B cell (primary cell): Measurements from ENCODE around the gene KPNA3. TPM values are rescaled to one million over a fixed set of nuclear protein-coding genes. Genes with fewer than 3 reads are reported as not detected.

Source experiments
- ATAC-seq: fragments of 200-7000 bp; cut with Tn5 transposase; one replicate; pipeline ENCODE4 v1.10.0; 2021; ENCODE audit warnings: low read depth, mild to moderate bottlenecking, moderate number of reproducible peaks, moderate library complexity
- CTCF ChIA-PET: fragments of 350-600 bp; sonication (Branson Sonifier 250); formaldehyde crosslinking; loops from one replicate; lab custom pipeline; 2021; ENCODE audit warnings: antibody characterized with exemption, inconsistent platforms; lab: Charles Lee
- POLR2A ChIA-PET: fragments of 350-600 bp; sonication (Branson Sonifier 250); formaldehyde crosslinking; loops from one replicate; lab custom pipeline; 2021; ENCODE audit warnings: antibody characterized with exemption; lab: Charles Lee
- DNase-seq: peaks from one replicate; pipeline ENCODE4 v3.0.0; 2013
- H2AFZ ChIP-seq: 2 replicates; pipeline ENCODE4 v1.6.1; 2012; ENCODE audit warnings: mild to moderate bottlenecking, low read depth, low read length; ENCODE audit not compliant: insufficient read depth, poor library complexity, severe bottlenecking
- H3K27ac ChIP-seq, 2 donors: 1 replicate in 1 of 2; 2 replicates in 1 of 2; pipeline ENCODE4 v1.5.1; 2012 to 2013; ENCODE audit warnings: low read length in 2 of 2, mild to moderate bottlenecking in 2 of 2, moderate library complexity in 1 of 2
- H3K27me3 ChIP-seq, 4 experiments: fragments of 200-600 bp in 1 of 4; sonication (generic) in 1 of 4; replicated peaks in 1 of 4; 1 replicate in 2 of 4; 2 replicates in 2 of 4; pipeline versions ENCODE4 v1.6.1 to v1.7.0; 2013 to 2016; ENCODE audit warnings: low read length in 3 of 4, mild to moderate bottlenecking in 2 of 4, mixed read lengths in 1 of 4, moderate library complexity in 1 of 4; ENCODE audit not compliant: insufficient read depth in 4 of 4, control insufficient read depth in 3 of 4; ENCODE audit errors: control extremely low read depth in 1 of 4
- H3K36me3 ChIP-seq, 2 experiments: replicated peaks in 1 of 2; 1 replicate in 1 of 2; 2 replicates in 1 of 2; pipeline versions ENCODE4 v1.6.1 to v1.7.1; 2013; ENCODE audit warnings: low read length in 1 of 2; ENCODE audit not compliant: insufficient read depth in 2 of 2, control insufficient read depth in 1 of 2; ENCODE audit errors: control extremely low read depth in 1 of 2, extremely low read depth in 1 of 2
- H3K4me1 ChIP-seq, 2 donors: fragments of 200-600 bp in 1 of 2; sonication (generic) in 1 of 2; 1 replicate in 1 of 2; 2 replicates in 1 of 2; pipeline versions ENCODE4 v1.5.1 to v1.6.1; 2013 to 2017; ENCODE audit warnings: low read length in 2 of 2; ENCODE audit not compliant: control insufficient read depth in 2 of 2, insufficient read depth in 2 of 2
- H3K4me2 ChIP-seq: replicated peaks from 2 replicates; pipeline ENCODE3; 2012; ENCODE audit warnings: mild to moderate bottlenecking, low read depth, low read length; ENCODE audit not compliant: poor library complexity, severe bottlenecking
- H3K4me3 ChIP-seq, 5 experiments: fragments of 200-600 bp in 1 of 5; sonication (generic) in 1 of 5; 1 replicate in 3 of 5; 2 replicates in 2 of 5; pipeline versions ENCODE4 v1.5.1 to v1.7.0; 2011 to 2016; ENCODE audit warnings: low read length in 4 of 5, mild to moderate bottlenecking in 4 of 5, low read depth in 2 of 5, control low read depth in 1 of 5, moderate library complexity in 1 of 5; ENCODE audit not compliant: insufficient read depth in 1 of 5; ENCODE audit errors: control extremely low read depth in 1 of 5, extremely low read depth in 1 of 5
- H3K79me2 ChIP-seq: fragments of 200-600 bp; sonication (generic); one replicate; pipeline ENCODE4 v1.6.0; 2016; ENCODE audit warnings: low read length; ENCODE audit not compliant: control insufficient read depth, insufficient read depth
- H3K9ac ChIP-seq: fragments of 200-600 bp; sonication (generic); 2 replicates; pipeline ENCODE4 v1.6.1; 2017; ENCODE audit warnings: mild to moderate bottlenecking, low read length, moderate library complexity
- H3K9me3 ChIP-seq, 3 donors: one replicate each; pipeline versions ENCODE4 v1.6.1 to v1.7.1; 2013; ENCODE audit warnings: low read length in 2 of 3; ENCODE audit not compliant: control insufficient read depth in 2 of 3, insufficient read depth in 1 of 3; ENCODE audit errors: control extremely low read depth in 1 of 3
- H4K20me1 ChIP-seq: 2 replicates; pipeline ENCODE4 v1.6.0; 2012; ENCODE audit warnings: mild to moderate bottlenecking, low read length; ENCODE audit not compliant: insufficient read depth, control insufficient read depth, poor library complexity, severe bottlenecking
- H3K27ac Mint-ChIP-seq: one replicate; pipeline ENCODE4 v1.8.0; 2021; ENCODE audit warnings: mixed read lengths
- H3K27me3 Mint-ChIP-seq: one replicate; pipeline ENCODE4 v1.8.0; 2021; ENCODE audit warnings: mixed read lengths
- H3K4me1 Mint-ChIP-seq: one replicate; pipeline ENCODE4 v1.8.0; 2021; ENCODE audit warnings: mixed read lengths
- H3K4me3 Mint-ChIP-seq: one replicate; pipeline ENCODE4 v1.8.0; 2021; ENCODE audit warnings: mixed read lengths
- H3K9me3 Mint-ChIP-seq: one replicate; pipeline ENCODE4 v1.8.0; 2022; ENCODE audit warnings: mixed read lengths; ENCODE audit not compliant: insufficient read depth
- CTCF ChIP-seq: fragments of 200-600 bp; IDR thresholded peaks from one replicate; pipeline ENCODE4 v1.8.0; 2022; ENCODE audit warnings: antibody characterized with exemption, mild to moderate bottlenecking
- EZH2 ChIP-seq: IDR thresholded peaks from 2 replicates; pipeline ENCODE4 v1.6.1; 2012; ENCODE audit warnings: borderline replicate concordance, low read depth, mild to moderate bottlenecking, moderate library complexity, low read length; ENCODE audit not compliant: insufficient read depth, poor library complexity, severe bottlenecking
- WGBS: methylation state at CpG from one replicate; pipeline ENCODE4 v1.1.5; 2013; ENCODE audit warnings: missing lambda C conversion rate; ENCODE audit not compliant: insufficient coverage; 5-methylcytosine and 5-hydroxymethylcytosine counted together
- intact Hi-C: fragments of 100-400 bp; cut with micrococcal nuclease; formaldehyde crosslinking; loops from one replicate; pipeline ENCODE4 v1.10.0; 2022
- polyA plus RNA-seq: library from polyadenylated mRNA; depleted of rRNA; stranded (reverse); fragments of >200 nt; gene quantifications from 2 replicates; pipeline ENCODE4 v1.2.3, GENCODE V29; 2012
- total RNA-seq, 2 donors: library from RNA; stranded (reverse); fragments of 120-200 nt in 1 of 2; gene quantifications; 1 replicate in 1 of 2; 2 replicates in 1 of 2; pipeline versions ENCODE4 v1.2.3 to v1.2.4, GENCODE V29; 2013 to 2022

Gene KPNA3
- total and polyA plus RNA-seq, 2 donors (not counting 1 experiment from before 2014, with no cell fraction given): 7.8 to 19.7 TPM

DNA sequence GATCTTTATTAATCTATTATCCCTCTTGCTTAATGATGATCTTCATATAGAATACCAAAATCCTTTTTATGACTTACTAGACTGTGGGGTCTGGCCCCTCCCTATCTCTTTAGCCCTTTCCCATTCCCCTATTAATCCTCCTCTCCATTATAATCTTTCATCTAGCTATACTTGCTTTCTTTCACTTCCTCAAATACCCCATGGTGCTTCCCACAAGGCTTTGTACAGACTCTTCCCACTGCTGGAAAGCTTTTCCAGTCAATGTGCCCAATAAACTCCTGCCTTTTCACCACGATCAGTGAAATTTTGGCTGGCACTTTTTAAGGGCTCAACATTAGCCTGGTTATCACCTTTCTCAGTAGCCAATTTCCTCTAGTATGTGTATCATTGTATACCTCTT, 98.0 kb downstream of the KPNA3 start:
- Histone ChIP-seq H4K20me1 (no peaks in the 10 kb centered on the region), H3K27me3 (no peaks in the 10 kb centered on the region), H3K79me2 (no peaks in the 10 kb centered on the region), H3K27ac (no peak overlapping the region), H3K4me2 (no peak overlapping the region), H3K36me3 (no peaks in the 10 kb centered on the region), H2AFZ (no peak overlapping the region), H3K4me3 (no peak overlapping the region), H3K4me1 (peaks cover 9 to 13% of the 10 kb centered on the region in 2 donors), H3K9me3 (no peaks in the 10 kb centered on the region), H3K9ac (no peak overlapping the region)
- Mint-ChIP-seq H3K4me3 (no peak overlapping the region), H3K9me3 (no peaks in the 10 kb centered on the region), H3K27ac (no peak overlapping the region), H3K27me3 (no peaks in the 10 kb centered on the region), H3K4me1 (peaks cover 26% of the 10 kb centered on the region)
- TF ChIP-seq EZH2 (no peak), CTCF (no peak)
- intact Hi-C loops: loop anchor here (5.0 kb wide), 2 partner anchors 52 to 67 kb away; partner anchors contain the start of gene ARL11
- POLR2A ChIA-PET: no interaction called here
- no CpG with 5 or more reads among the region's 1 CpG for WGBS
- CTCF ChIA-PET: no interaction called here
- no peak for ATAC-seq
- DNase-seq: no peak

DNA sequence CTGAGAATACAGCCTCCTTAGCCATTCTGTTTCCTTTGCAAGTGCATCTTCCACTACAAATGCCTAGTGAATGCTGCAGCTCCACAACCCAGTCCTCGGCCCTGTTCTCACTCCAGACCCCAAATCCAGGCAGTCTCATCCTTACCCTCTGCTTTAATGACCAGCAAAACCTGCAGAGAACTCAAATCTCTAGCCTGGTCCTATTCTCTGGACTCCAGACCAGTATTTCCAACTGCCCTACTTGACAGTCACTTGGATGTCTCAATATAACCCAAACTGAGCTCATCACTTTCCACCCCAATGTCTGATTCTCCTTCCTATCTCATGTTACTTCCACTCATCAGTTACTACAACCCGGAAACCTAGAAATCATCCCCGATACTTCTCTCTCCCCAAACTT, 98.6 kb downstream of the KPNA3 start:
- Mint-ChIP-seq H3K27ac (no peak overlapping the region), H3K4me1 (peaks cover 25% of the 10 kb centered on the region), H3K27me3 (no peaks in the 10 kb centered on the region), H3K4me3 (no peak overlapping the region), H3K9me3 (no peaks in the 10 kb centered on the region)
- no peaks in the 10 kb centered on the region for H4K20me1 ChIP-seq
- no peak overlapping the region for H3K4me3 ChIP-seq
- no peak overlapping the region for H3K9ac ChIP-seq
- POLR2A ChIA-PET: no interaction called here
- no peaks in the 10 kb centered on the region for H3K79me2 ChIP-seq
- TF ChIP-seq CTCF (no peak), EZH2 (no peak)
- 93% methylated on average over 3 of the region's 3 CpGs for WGBS
- no peaks in the 10 kb centered on the region for H3K27me3 ChIP-seq
- CTCF ChIA-PET: no interaction called here
- peaks cover 9 to 13% of the 10 kb centered on the region in 2 donors for H3K4me1 ChIP-seq
- H3K9me3 ChIP-seq: no peaks in the 10 kb centered on the region
- H3K36me3 ChIP-seq: no peaks in the 10 kb centered on the region
- DNase-seq (no peak), ATAC-seq (no peak)
- H3K27ac ChIP-seq: no peak overlapping the region
- intact Hi-C loops: loop anchor here (5.0 kb wide), 2 partner anchors 52 to 67 kb away; partner anchors contain the start of gene ARL11
- H3K4me2 ChIP-seq: no peak overlapping the region
- H2AFZ ChIP-seq: no peak overlapping the region
